Endothelial cell of umbilical vein (primary cell): ENCODE measurements around the gene SLC5A11. TPM values are rescaled to one million over a fixed set of nuclear protein-coding genes. Genes with fewer than 3 reads are reported as not detected.

Source experiments
- BruUV-seq: library from RNA; stranded (reverse); fragments of 400-500 nt; replicated peaks from 2 replicates; lab custom pipeline; 2021; lab: Mats Ljungman, UMichigan
- CTCF ChIA-PET: fragments of 300-600, 350-600 bp; sonication (Branson Sonifier 250); formaldehyde crosslinking; loops from one replicate; lab custom pipeline; 2021; ENCODE audit warnings: antibody characterized with exemption, inconsistent platforms; lab: Charles Lee
- POLR2A ChIA-PET: fragments of 300-600, 350-600 bp; sonication (Branson Sonifier 250); formaldehyde crosslinking; loops from one replicate; lab custom pipeline; 2021; ENCODE audit warnings: antibody characterized with exemption, inconsistent platforms; lab: Charles Lee
- DNase-seq: peaks from one replicate; pipeline ENCODE4 v3.0.0-alpha.2; 2011; ENCODE audit warnings: low read depth, low spot score
- FAIRE-seq: peaks from 2 replicates; lab custom pipeline; 2011; peaks lifted over from hg19 to GRCh38; lab: Jason Lieb, UNC
- H2AFZ ChIP-seq: 2 replicates; pipeline ENCODE4 v1.6.0; 2012; ENCODE audit warnings: low read depth, low read length, control low read depth, inconsistent platforms
- H3K27ac ChIP-seq: 2 replicates; pipeline ENCODE4 v1.5.1; 2011; ENCODE audit warnings: low read depth, mild to moderate bottlenecking, control low read depth, low read length, moderate library complexity; ENCODE audit not compliant: insufficient read depth
- H3K27me3 ChIP-seq, 2 experiments: 2 replicates each; pipeline versions ENCODE4 v1.6.0 to v1.6.1; 2011; ENCODE audit warnings: low read length in 2 of 2, mixed read lengths in 1 of 2; ENCODE audit not compliant: control insufficient read depth in 2 of 2, insufficient read depth in 2 of 2
- H3K36me3 ChIP-seq, 2 experiments: 2 replicates in 1 of 2; 3 replicates in 1 of 2; pipeline ENCODE4 v1.5.1; 2011; ENCODE audit warnings: low read length in 2 of 2, mild to moderate bottlenecking in 1 of 2, moderate library complexity in 1 of 2; ENCODE audit not compliant: control insufficient read depth in 2 of 2, insufficient read depth in 2 of 2; ENCODE audit errors: extremely low read depth in 1 of 2
- H3K4me1 ChIP-seq: 3 replicates; pipeline ENCODE4 v1.5.1; 2011; ENCODE audit warnings: mild to moderate bottlenecking, low read length; ENCODE audit not compliant: control insufficient read depth, insufficient read depth; ENCODE audit errors: extremely low read depth
- H3K4me2 ChIP-seq: 2 replicates; pipeline ENCODE4 v1.6.1; 2011; ENCODE audit warnings: low read length, control low read depth, mixed read lengths; ENCODE audit not compliant: insufficient read depth
- H3K4me3 ChIP-seq, 3 experiments: fragments of 200-600 bp in 1 of 3; sonication (generic), shearing (Covaris generic) in 1 of 3; replicated peaks in 1 of 3; 2 replicates each; pipeline ENCODE4 v1.5.1; 2011 to 2016; ENCODE audit warnings: control low read depth in 3 of 3, low read length in 3 of 3, mild to moderate bottlenecking in 2 of 3, inconsistent platforms in 1 of 3, low read depth in 1 of 3, moderate library complexity in 1 of 3; ENCODE audit not compliant: insufficient read depth in 1 of 3
- H3K79me2 ChIP-seq: 2 replicates; pipeline ENCODE4 v1.6.0; 2012; ENCODE audit warnings: low read length, inconsistent platforms; ENCODE audit not compliant: control insufficient read depth, insufficient read depth
- H3K9ac ChIP-seq: replicated peaks from 2 replicates; pipeline ENCODE3; 2011; ENCODE audit warnings: low read length, control low read depth; ENCODE audit not compliant: insufficient read depth; ENCODE audit errors: extremely low read depth
- H3K9me1 ChIP-seq: replicated peaks from 3 replicates; pipeline ENCODE4 v1.6.0; 2011; ENCODE audit warnings: mild to moderate bottlenecking, low read length; ENCODE audit not compliant: control insufficient read depth, insufficient read depth; ENCODE audit errors: extremely low read depth
- H3K9me3 ChIP-seq: replicated peaks from 2 replicates; pipeline ENCODE4 v1.5.1; 2012; ENCODE audit warnings: low read length, inconsistent platforms; ENCODE audit not compliant: control insufficient read depth, insufficient read depth
- H4K20me1 ChIP-seq: replicated peaks from 2 replicates; pipeline ENCODE3; 2011; ENCODE audit warnings: mild to moderate bottlenecking, low read length; ENCODE audit not compliant: control insufficient read depth, insufficient read depth; ENCODE audit errors: extremely low read depth
- CTCF ChIP-seq, 2 donors: IDR thresholded peaks; 1 replicate in 1 of 2; 2 replicates in 1 of 2; pipeline ENCODE4 v1.5.1; 2011; ENCODE audit warnings: low read length in 2 of 2, mild to moderate bottlenecking in 2 of 2, moderate library complexity in 2 of 2, control low read depth in 1 of 2, inconsistent platforms in 1 of 2, low read depth in 1 of 2; ENCODE audit not compliant: insufficient read depth in 1 of 2; ENCODE audit errors: extremely low read depth in 1 of 2
- GATA2 ChIP-seq: IDR thresholded peaks from 2 replicates; pipeline ENCODE4 v1.7.0; 2011; ENCODE audit warnings: low read depth, mild to moderate bottlenecking, moderate library complexity, mixed read lengths, low read length; ENCODE audit not compliant: insufficient read length, insufficient read depth
- MAX ChIP-seq: IDR thresholded peaks from 2 replicates; pipeline ENCODE4 v1.6.1; 2011; ENCODE audit not compliant: insufficient read depth, insufficient read length
- dilution Hi-C: fragments of 300-500 bp; cut with MboI; formaldehyde crosslinking; loops from one replicate; pipeline ENCODE4 v1.15.0; 2019; ENCODE audit warnings: low sequenced_read_pairs; ENCODE audit not compliant: extremely low pct_ligation_motif_present
- intact Hi-C: fragments of 100-400 bp; cut with micrococcal nuclease; formaldehyde crosslinking; loops from one replicate; pipeline ENCODE4 v1.10.0; 2022
- polyA plus RNA-seq, 4 experiments: library from polyadenylated mRNA; depleted of rRNA in 3 of 4; stranded (reverse) in 3 of 4; unstranded in 1 of 4; fragments of >200 nt; gene quantifications; 2 replicates each; pipeline versions ENCODE4 v1.2.1 to v1.2.3, GENCODE V29; 2011 to 2012; ENCODE audit warnings: missing spikeins in 1 of 4
- total RNA-seq: library from RNA; stranded (reverse); gene quantifications from 2 replicates; pipeline ENCODE4 v1.2.3, GENCODE V29; 2021

The SLC5A11 gene
- total and polyA plus RNA-seq, 2 donors (not counting 3 experiments of a cell fraction or from before 2014, with no cell fraction given), result 0.12 TPM; not detected in 1

- DNase-seq, result no peak
- CTCF ChIA-PET, result no interaction called here
Measured at GRCh38 chr16:24871891-24872290, 26.1 kb downstream of the SLC5A11 start.

GRCh38 chr16:24873028-24873427 is 27.3 kb downstream of the SLC5A11 start:
- Histone ChIP-seq H3K9ac (no peak overlapping the region), H3K79me2 (no peaks in the 10 kb centered on the region), H3K27me3 (no peaks in the 10 kb centered on the region), H3K4me3 (no peak overlapping the region), H3K27ac (no peak overlapping the region), H3K36me3 (no peaks in the 10 kb centered on the region), H4K20me1 (peaks cover 2% of the 10 kb centered on the region), H3K4me1 (no peaks in the 10 kb centered on the region), H3K9me1 (no peaks in the 10 kb centered on the region), H2AFZ (no peak overlapping the region), H3K9me3 (no peaks in the 10 kb centered on the region), H3K4me2 (no peak overlapping the region)
- dilution Hi-C loops (no loop called here), intact Hi-C loops (no loop called here)
- TF ChIP-seq CTCF (IDR thresholded peaks at IDR 0.05; ENCODE audit: extremely low read depth in 1 of 2, insufficient read depth in 1 of 2, low read depth in 1 of 2, low read length in 2 of 2) (no peak), MAX (no peak), GATA2 (no peak)
- FAIRE-seq (no peak), DNase-seq (no peak)
- POLR2A ChIA-PET, result no interaction called here
- BruUV-seq, result no TSS peak
- CTCF ChIA-PET, result no interaction called here

More at GRCh38 chr16:24871891-24872290, 26.1 kb downstream of the SLC5A11 start:
- no peaks in the 10 kb centered on the region for H3K27me3 ChIP-seq
- no peaks in the 10 kb centered on the region for H3K9me3 ChIP-seq
- no peak for FAIRE-seq
- H3K4me2 ChIP-seq, result no peak overlapping the region
- no peak overlapping the region for H3K27ac ChIP-seq
- no peaks in the 10 kb centered on the region for H3K4me1 ChIP-seq
- intact Hi-C loops (no loop called here), dilution Hi-C loops (no loop called here)
- no peak overlapping the region for H3K4me3 ChIP-seq
- no peaks in the 10 kb centered on the region for H3K79me2 ChIP-seq
- POLR2A ChIA-PET, result no interaction called here
- no peaks in the 10 kb centered on the region for H3K9me1 ChIP-seq
- peaks cover 2% of the 10 kb centered on the region for H4K20me1 ChIP-seq
- no peak for TF ChIP-seq CTCF (IDR thresholded peaks at IDR 0.05; ENCODE audit: extremely low read depth in 1 of 2, insufficient read depth in 1 of 2, low read depth in 1 of 2, low read length in 2 of 2)
- no peaks in the 10 kb centered on the region for H3K36me3 ChIP-seq
- H2AFZ ChIP-seq, result no peak overlapping the region
- no TSS peak for BruUV-seq
- no peak overlapping the region for H3K9ac ChIP-seq
